Fibroblast of villous mesenchyme (primary cell): ENCODE measurements around the gene SHOX. TPM values are rescaled to one million over a fixed set of nuclear protein-coding genes. Genes with fewer than 3 reads are reported as not detected.
"Not testable (repeated sequence)": the region's sequence is repeated elsewhere in the genome, so short reads cannot be mapped to it uniquely, and the experiment has no call there.

Experiments
- DNase-seq: peaks from one replicate; pipeline ENCODE4 v3.0.0-alpha.2; 2010; ENCODE audit warnings: low read depth
- H3K4me3 ChIP-seq: 2 replicates; pipeline ENCODE4 v1.5.1; 2011; ENCODE audit warnings: low read depth, mild to moderate bottlenecking, low read length
- total RNA-seq: library from RNA; depleted of rRNA; stranded (reverse); fragments of >200 nt; gene quantifications from 2 replicates; pipeline ENCODE4 v1.2.3, GENCODE V29; 2012
- TF ChIP-seq, protein P1 (sequence below): IDR thresholded peaks from 2 replicates; pipeline ENCODE4 v1.5.1; 2012; ENCODE audit warnings: low read depth, mild to moderate bottlenecking, low read length; ENCODE audit not compliant: insufficient read depth

Gene SHOX
- total RNA-seq, 1 donor: not detected

DNA sequence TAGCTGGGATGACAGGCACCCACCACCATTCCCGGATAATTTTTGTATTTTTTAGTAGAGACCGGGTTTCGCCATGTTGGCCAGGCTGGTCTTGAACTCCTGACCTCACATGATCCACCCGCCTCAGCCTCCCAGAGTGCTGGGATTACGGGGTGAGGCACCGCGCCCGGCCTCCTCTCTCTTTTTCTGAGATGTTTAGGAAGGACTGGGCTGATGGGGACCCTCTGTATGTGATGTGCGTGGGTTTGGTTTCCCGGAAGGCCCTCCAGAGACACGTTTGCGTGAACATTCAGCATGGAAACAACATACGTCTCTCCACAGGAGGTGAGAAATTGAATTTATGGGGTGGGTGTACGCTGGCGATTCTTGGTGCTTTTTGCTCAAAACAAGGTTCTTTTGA lies 18.6 kb downstream of the SHOX start:
- TF ChIP-seq, protein P1, sequence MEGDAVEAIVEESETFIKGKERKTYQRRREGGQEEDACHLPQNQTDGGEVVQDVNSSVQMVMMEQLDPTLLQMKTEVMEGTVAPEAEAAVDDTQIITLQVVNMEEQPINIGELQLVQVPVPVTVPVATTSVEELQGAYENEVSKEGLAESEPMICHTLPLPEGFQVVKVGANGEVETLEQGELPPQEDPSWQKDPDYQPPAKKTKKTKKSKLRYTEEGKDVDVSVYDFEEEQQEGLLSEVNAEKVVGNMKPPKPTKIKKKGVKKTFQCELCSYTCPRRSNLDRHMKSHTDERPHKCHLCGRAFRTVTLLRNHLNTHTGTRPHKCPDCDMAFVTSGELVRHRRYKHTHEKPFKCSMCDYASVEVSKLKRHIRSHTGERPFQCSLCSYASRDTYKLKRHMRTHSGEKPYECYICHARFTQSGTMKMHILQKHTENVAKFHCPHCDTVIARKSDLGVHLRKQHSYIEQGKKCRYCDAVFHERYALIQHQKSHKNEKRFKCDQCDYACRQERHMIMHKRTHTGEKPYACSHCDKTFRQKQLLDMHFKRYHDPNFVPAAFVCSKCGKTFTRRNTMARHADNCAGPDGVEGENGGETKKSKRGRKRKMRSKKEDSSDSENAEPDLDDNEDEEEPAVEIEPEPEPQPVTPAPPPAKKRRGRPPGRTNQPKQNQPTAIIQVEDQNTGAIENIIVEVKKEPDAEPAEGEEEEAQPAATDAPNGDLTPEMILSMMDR: no peak
- DNase-seq: no peak
- no peak overlapping the region for H3K4me3 ChIP-seq

DNA sequence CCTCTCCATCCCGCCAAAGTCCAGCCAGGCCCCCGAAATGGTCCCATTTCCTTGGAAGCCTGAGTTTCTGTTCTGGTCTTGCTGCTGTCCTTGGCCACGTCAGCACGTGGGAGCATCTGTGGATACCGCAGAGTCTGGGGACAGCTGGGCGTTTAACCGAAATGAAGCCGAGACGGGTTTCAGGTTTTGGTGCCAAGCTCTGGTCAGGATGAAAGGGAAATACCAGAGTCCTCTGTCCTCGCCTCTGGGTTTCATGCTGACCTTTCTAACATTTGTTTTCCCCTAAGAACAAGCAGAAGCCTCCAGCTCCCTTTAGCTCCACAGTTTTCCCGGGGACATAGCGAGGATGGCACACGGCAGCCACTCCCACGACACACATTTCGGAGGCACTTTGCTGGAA lies 19.7 kb downstream of the SHOX start:
- TF ChIP-seq, protein P1: no peak
- no peak overlapping the region for H3K4me3 ChIP-seq
- DNase-seq: no peak

- no peak for DNase-seq
Observed at GRCh38 chrX:650811-651210, 20.2 kb downstream of the SHOX start.

GRCh38 chrX:651922-652321 lies 21.3 kb downstream of the SHOX start:
- H3K4me3 ChIP-seq, DNase-seq: not testable (repeated sequence)

More at GRCh38 chrX:650811-651210, 20.2 kb downstream of the SHOX start:
- TF ChIP-seq, protein P1: no peak
- H3K4me3 ChIP-seq: no peak overlapping the region

DNA sequence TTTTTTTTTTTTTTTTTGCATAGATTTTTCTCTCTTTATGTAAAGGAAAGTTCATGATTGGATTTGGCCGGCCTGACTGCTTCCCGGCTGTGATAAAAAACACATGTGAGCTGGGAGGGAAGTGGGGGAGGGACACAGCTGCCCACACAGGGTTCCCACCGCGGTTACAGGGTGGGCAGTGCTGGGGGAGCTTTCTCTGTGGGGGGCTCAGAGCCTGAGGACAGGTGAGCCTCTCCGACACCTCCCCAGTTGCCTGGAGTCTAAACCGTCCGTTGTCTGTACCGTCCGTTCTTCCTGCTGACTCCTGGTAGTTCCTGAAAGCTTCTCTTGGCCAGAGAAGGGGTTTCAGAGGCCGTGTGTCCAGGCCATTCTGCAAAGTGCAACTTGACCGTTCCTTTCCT lies 21.8 kb downstream of the SHOX start:
- H3K4me3 ChIP-seq: no peak overlapping the region
- TF ChIP-seq, protein P1: no peak
- DNase-seq: no peak

GRCh38 chrX:653306-653705 lies 22.7 kb downstream of the SHOX start:
- DNase-seq: no peak
- TF ChIP-seq, protein P1: no peak
- H3K4me3 ChIP-seq: no peak overlapping the region

DNA sequence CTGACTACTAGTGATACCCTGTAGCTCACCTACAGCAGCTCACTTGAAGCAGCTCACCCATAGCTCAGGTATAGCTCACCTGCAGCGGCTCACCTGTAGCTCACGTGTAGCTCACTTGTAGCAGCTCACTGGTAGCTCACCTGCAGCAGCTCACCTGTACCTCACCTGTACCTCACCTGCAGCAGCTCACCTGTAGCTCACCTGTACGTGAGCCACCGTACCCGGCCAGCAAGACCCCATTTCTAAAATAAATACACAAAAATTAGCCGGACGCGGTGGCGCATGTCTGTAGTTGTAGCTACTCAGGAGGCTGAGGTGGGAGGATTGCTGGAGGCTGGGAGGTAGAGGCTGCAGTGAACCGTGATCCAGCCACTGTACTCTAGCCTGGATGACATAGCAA lies 30.6 kb downstream of the SHOX start:
- no peak overlapping the region for H3K4me3 ChIP-seq
- TF ChIP-seq, protein P1: no peak
- DNase-seq: no peak
